Prostate gland (tissue), 2 donors: ENCODE data around the gene TEKT3. TPM values are rescaled to one million over a fixed set of nuclear protein-coding genes. Genes with fewer than 3 reads are reported as not detected.

ENCODE experiments used
- DNase-seq: peaks from one replicate; pipeline ENCODE4 v3.0.0-alpha.2; 2019; ENCODE audit warnings: low spot score
- H3K27ac ChIP-seq, 2 donors: fragments of 200-600 bp; sonication (generic); 2 replicates each; pipeline ENCODE4 v1.5.1; 2017 to 2019
- H3K27me3 ChIP-seq: fragments of 200-600 bp; sonication (generic); replicated peaks from 2 replicates; pipeline ENCODE4 v1.5.1; 2019; ENCODE audit not compliant: insufficient read depth
- H3K36me3 ChIP-seq, 2 donors: fragments of 200-600 bp; sonication (generic); 1 replicate in 1 of 2; 2 replicates in 1 of 2; pipeline versions ENCODE4 v1.5.1 to v1.8.1; 2017 to 2019
- H3K4me1 ChIP-seq: fragments of 200-600 bp; sonication (generic); replicated peaks from 2 replicates; pipeline ENCODE4 v1.5.1; 2019
- H3K4me3 ChIP-seq, 2 donors: fragments of 200-600 bp; sonication (generic); 2 replicates each; pipeline ENCODE4 v1.5.1; 2017 to 2019
- H3K9me3 ChIP-seq: fragments of 200-600 bp; sonication (generic); 2 replicates; pipeline ENCODE4 v1.5.1; 2017
- POLR2A ChIP-seq: fragments of 450-650 bp; IDR thresholded peaks from one replicate; pipeline ENCODE4 v1.6.1; 2016; ENCODE audit warnings: antibody characterized with exemption, mild to moderate bottlenecking
- POLR2AphosphoS5 ChIP-seq: sonication (generic); formaldehyde crosslinking; IDR thresholded peaks from one replicate; pipeline ENCODE4 v1.6.1; 2017; ENCODE audit warnings: antibody characterized with exemption
- WGBS: methylation state at CpG from one replicate; pipeline ENCODE4 v1.1.5; 2018; 5-methylcytosine and 5-hydroxymethylcytosine counted together
- intact Hi-C: fragments of 100-400 bp; cut with DNase I; formaldehyde crosslinking; loops from one replicate; pipeline ENCODE4 v1.14.2; 2022
- total RNA-seq, 2 donors: library from RNA; depleted of rRNA; stranded (reverse); fragments of >200 nt; gene quantifications; one replicate each; pipeline ENCODE4 v1.1.0, GENCODE V29; 2016
- TF ChIP-seq, protein P1 (sequence below), 4 experiments: fragments of 200-600 bp in 2 of 4; fragments of 450-650 bp in 2 of 4; sonication (generic) in 2 of 4; IDR thresholded peaks; 1 replicate in 3 of 4; 2 replicates in 1 of 4; pipeline ENCODE4 v1.5.1; 2016 to 2019; ENCODE audit warnings: antibody characterized with exemption in 4 of 4, mild to moderate bottlenecking in 2 of 4, moderate library complexity in 2 of 4

Gene TEKT3
- total RNA-seq, 2 donors from 2014 or later, result 3.2 TPM; not detected in 1

- 47% methylated on average over 2 of the region's 2 CpGs for WGBS
- no peak for DNase-seq
- intact Hi-C loops, result no loop called here
- H3K27ac ChIP-seq, result no peak overlapping the region
- H3K27me3 ChIP-seq, result no peaks in the 10 kb centered on the region
- H3K36me3 ChIP-seq, result no peaks in the 10 kb centered on the region
- H3K4me1 ChIP-seq, result no peaks in the 10 kb centered on the region
- no peaks in the 10 kb centered on the region for H3K9me3 ChIP-seq
- TF ChIP-seq POLR2AphosphoS5, result no peak
- TF ChIP-seq, protein P1, sequence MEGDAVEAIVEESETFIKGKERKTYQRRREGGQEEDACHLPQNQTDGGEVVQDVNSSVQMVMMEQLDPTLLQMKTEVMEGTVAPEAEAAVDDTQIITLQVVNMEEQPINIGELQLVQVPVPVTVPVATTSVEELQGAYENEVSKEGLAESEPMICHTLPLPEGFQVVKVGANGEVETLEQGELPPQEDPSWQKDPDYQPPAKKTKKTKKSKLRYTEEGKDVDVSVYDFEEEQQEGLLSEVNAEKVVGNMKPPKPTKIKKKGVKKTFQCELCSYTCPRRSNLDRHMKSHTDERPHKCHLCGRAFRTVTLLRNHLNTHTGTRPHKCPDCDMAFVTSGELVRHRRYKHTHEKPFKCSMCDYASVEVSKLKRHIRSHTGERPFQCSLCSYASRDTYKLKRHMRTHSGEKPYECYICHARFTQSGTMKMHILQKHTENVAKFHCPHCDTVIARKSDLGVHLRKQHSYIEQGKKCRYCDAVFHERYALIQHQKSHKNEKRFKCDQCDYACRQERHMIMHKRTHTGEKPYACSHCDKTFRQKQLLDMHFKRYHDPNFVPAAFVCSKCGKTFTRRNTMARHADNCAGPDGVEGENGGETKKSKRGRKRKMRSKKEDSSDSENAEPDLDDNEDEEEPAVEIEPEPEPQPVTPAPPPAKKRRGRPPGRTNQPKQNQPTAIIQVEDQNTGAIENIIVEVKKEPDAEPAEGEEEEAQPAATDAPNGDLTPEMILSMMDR (IDR thresholded peaks at IDR 0.05), result no peak
- TF ChIP-seq POLR2A, result no peak
- H3K4me3 ChIP-seq, result no peak overlapping the region
These were observed 56.9 kb downstream of the TEKT3 start for GRCh38 chr17:15284537-15284936.

- 91% methylated on average over 6 of the region's 6 CpGs for whole genome bisulfite sequencing
- DNase-seq, result no peak
- intact Hi-C loops, result no loop called here
- Histone ChIP-seq H3K27me3 (no peaks in the 10 kb centered on the region), H3K9me3 (no peaks in the 10 kb centered on the region), H3K36me3 (no peaks in the 10 kb centered on the region), H3K4me1 (no peaks in the 10 kb centered on the region), H3K4me3 (no peak overlapping the region), H3K27ac (no peak overlapping the region)
- TF ChIP-seq POLR2AphosphoS5 (no peak), POLR2A (no peak)
- TF ChIP-seq, protein P1 (IDR thresholded peaks at IDR 0.05), result no peak
These were observed 57.3 kb downstream of the TEKT3 start for GRCh38 chr17:15284107-15284506.

GRCh38 chr17:15281909-15282308 is 59.5 kb downstream of the TEKT3 start:
- TF ChIP-seq POLR2AphosphoS5 (no peak), POLR2A (no peak)
- TF ChIP-seq, protein P1 (IDR thresholded peaks at IDR 0.05), result no peak
- Histone ChIP-seq H3K9me3 (no peaks in the 10 kb centered on the region), H3K27ac (no peak overlapping the region), H3K4me3 (no peak overlapping the region), H3K27me3 (no peaks in the 10 kb centered on the region), H3K36me3 (no peaks in the 10 kb centered on the region), H3K4me1 (no peaks in the 10 kb centered on the region)
- DNase-seq, result no peak
- intact Hi-C loops, result no loop called here
- 87% methylated on average over 3 of the region's 3 CpGs for WGBS

DNA sequence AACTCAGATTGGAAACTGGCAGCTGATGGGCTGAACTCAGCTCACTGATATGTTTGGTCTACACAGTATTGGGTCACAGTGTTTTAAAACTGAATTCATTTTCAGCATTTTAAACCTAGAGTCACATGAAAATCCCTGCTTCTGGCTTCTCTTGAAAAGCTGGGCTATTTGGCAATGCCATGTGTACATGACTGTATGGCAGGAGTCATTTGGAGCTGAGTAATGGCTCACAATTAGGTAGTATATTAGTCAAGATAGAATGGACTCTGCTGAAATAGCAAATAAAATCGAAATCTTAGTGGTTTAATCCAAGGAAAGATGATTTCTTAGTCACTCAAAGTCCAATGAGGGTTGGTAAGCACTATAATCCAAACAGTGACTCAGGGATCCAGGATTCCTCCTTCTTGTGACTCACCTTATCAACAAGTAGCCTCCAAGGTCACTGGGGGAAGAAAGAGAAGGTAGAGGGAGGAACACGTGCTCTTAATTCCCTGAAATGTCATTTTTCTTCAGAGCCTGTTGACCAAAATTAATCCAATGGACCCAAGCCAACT is 62.4 kb downstream of the TEKT3 start:
- Histone ChIP-seq H3K27ac (no peak overlapping the region), H3K27me3 (no peaks in the 10 kb centered on the region), H3K4me3 (no peak overlapping the region), H3K4me1 (no peaks in the 10 kb centered on the region), H3K36me3 (no peaks in the 10 kb centered on the region), H3K9me3 (no peaks in the 10 kb centered on the region)
- 72% methylated on average over 2 of the region's 2 CpGs for WGBS
- intact Hi-C loops, result no loop called here
- TF ChIP-seq, protein P1 (IDR thresholded peaks at IDR 0.05), result no peak
- TF ChIP-seq POLR2A (no peak), POLR2AphosphoS5 (no peak)
- no peak for DNase-seq

DNA sequence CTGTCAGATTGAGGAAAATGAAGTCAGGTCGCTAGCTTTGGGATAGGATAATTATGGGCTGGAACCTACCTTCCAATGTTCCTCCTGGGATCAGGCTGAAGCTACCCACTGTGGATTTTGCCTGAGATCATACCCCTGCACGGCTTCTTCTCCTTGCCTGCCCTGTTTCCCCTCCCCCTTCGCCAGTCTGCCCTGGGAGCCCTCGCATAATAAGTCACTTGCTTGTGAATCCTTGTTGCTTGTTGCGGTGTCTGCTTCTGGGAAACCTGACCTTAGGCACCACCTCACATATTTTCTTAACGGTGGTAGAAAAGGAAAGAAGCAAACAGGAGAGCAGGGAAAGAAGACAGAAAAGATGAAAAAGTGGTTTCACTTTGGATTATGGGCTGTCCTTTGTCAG is 63.0 kb downstream of the TEKT3 start:
- 35% methylated on average over 6 of the region's 6 CpGs for WGBS
- no peaks in the 10 kb centered on the region for H3K4me1 ChIP-seq
- no peak overlapping the region for H3K4me3 ChIP-seq
- TF ChIP-seq POLR2A (no peak), POLR2AphosphoS5 (no peak)
- TF ChIP-seq, protein P1 (IDR thresholded peaks at IDR 0.05), result no peak
- no peak overlapping the region for H3K27ac ChIP-seq
- no peaks in the 10 kb centered on the region for H3K36me3 ChIP-seq
- intact Hi-C loops, result no loop called here
- no peaks in the 10 kb centered on the region for H3K9me3 ChIP-seq
- H3K27me3 ChIP-seq, result no peaks in the 10 kb centered on the region
- DNase-seq, result no peak
